GM19395 (cell line): ENCODE measurements around the gene RIPK4.

Experiments used
- ATAC-seq: cut with Tn5 transposase; IDR thresholded peaks from one replicate; pipeline ENCODE4 v1.9.1; 2021; ENCODE audit warnings: mild to moderate bottlenecking, moderate library complexity; ENCODE audit not compliant: unreplicated experiment

Gene RIPK4

DNA sequence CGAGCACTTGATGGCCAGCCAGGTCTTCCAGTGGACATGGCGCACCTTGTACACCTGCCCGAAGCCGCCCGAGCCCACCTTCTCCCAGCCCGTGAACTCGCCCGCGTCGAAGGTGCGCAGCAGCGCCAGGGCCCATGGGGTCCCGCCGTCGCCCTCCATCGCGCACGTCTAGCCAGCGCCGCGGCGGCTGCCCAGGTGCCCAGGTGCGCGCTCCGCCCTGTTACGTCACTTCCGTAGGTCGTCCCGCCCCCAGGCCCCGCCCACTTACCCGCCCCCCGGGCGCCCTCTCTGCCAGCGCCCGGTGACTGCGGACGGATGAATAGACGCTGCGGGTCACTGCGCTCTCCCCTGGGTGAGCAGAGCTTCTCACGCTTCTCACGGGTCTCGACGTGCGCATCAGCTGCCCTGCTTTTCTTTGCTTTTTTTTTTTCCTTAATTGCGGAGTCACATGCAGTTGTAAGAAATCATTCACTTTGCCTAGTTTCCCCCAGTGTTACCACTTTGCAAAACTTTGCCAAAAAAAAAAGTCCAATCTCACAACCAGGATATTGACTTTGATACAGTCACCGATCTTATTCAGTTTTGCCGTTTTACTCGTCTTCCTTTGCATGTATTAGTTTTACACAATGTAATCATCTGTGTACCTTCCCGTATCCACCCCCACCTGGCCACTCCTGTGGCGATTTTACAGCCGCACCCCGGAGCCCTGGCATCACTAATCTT lies at the start of gene RIPK4:
Gene RIPK4, minus strand, starts transcription at position 170 of the 723 bp plus-strand sequence. Its CDS starts 11 bp downstream, at position 159.
- no peak for ATAC-seq

DNA sequence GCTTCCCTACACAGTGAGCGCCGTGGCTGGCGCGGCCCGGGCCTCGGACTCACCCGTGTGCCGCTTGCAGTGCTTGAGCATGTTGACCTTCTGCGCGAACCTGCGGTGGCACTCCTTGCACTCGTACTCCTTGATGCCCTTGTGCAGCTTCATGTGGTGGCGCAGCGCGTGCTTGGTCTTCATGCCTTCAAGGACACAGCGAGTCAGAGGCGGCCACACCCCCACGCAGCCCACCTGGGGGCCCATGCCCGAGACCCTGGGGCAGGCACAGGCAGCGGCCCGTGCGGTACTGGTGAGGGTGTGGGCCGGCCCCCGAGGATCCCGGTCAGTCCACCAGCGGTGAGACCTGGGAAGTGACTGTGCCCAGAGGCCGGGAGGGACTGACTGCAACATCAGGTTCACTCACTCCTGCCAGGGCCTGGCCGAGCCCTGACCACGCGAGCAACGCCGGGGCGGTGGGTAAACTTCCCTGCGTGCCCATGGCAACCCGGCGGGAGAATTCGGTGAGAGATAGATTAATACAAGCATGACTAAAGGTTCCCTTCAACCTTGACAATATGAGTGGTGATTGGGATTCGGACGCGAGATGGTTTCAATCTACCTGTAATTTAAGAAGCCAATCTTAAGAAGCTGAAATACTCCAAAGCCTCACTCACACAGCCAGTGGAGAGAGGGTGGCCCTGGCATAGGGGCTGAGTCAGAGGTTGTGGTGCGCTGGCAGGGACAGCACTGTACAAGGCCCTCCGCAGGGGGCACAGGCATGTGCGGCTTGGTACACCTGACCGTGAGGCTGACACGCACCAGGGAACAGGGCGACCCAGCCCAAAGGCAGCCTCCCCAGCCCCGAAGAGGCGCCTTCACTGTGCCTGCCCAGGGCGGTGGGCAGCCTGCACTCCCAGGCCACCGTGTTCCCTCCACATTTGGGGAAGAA lies 49.1 kb upstream of the RIPK4 start:
- ATAC-seq: no peak

DNA sequence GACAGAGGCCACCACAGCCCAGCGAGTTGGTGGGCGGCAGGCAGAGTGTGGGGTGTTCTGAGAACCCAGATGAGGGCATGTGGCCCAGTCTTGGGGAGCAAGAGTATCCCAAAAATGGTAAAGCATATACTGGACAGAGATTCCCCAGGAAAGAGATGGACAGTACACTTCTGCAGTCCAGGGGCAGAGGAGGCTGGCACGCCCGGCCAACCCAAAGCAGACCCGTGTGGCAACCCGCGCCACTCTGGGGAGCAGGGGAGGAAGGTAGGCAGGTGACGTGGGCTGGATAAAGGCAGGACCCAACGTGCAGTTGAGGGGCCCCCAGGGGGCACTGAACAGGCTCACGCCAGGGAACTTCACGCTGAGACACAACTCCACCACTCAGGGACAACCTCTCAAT lies 46.4 kb upstream of the RIPK4 start:
- ATAC-seq: no peak

DNA sequence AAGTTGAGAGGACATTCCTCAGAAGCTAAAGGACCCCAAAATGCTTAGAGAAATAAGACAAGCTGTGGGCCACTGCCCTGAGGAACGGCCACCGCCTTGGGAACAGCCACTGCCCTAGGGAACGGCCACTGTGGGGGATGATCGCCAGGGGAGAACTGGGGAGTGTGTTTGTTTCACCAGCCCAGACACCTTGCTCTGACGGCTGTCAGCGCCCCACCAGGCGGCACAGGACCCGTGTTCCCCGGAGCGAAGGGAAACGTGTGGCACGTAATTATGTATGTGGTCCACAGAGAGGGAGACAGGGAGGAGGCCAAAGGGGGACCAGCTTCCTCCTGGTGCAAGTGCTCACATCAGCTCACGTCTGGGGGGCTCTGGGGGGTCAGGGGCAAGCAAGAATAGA lies 45.8 kb upstream of the RIPK4 start:
- ATAC-seq: no peak

DNA sequence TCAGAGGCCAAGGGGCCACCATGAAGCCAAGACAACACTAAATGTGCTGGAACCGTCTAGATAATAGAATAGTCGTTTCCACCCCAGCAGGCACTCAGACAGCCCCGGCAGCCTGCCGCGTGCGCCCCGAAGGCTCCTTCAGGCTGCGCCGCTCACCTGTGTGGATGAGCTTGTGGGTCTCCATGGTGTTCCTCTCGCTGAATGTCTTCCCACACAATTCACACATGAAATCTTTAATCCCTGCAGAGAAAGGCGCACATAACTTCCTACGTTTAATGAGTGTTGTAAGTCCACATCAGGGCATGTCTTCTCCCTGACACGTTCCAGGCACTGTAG lies 43.7 kb upstream of the RIPK4 start:
- ATAC-seq: no peak

DNA sequence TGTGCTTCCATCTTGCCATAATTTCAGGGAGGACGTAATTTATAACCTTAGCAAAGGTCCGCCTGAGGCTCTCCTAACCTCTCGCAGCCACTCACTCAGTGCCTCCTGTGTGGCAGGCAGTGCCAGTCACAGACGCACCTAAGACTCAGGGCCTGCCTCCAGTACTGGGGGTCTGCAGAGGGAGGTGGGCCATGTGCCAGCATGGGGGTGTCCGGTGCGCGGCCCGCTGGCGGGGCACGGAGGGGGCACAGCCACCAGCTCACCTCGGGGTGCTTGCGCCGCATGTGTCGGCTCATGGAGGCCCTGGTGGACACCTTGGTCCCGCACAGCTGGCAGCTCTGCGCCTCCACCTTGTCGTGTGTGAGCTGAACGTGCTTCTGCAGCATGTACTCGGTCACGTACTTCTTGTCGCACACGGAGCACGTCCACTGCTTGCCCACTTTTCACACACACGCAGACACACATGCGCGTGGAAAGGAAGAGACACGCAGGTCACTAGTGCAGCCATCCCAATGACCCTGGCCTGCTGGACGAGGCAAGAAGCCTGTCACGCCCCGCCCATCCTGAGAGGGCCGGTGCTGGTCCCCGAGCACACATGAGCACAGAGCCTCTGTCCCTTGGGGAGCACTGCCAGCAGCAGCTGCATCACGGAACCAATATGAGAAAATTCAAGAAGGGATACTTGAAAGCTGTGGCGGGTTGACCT lies 43.2 kb upstream of the RIPK4 start:
- ATAC-seq: no peak

DNA sequence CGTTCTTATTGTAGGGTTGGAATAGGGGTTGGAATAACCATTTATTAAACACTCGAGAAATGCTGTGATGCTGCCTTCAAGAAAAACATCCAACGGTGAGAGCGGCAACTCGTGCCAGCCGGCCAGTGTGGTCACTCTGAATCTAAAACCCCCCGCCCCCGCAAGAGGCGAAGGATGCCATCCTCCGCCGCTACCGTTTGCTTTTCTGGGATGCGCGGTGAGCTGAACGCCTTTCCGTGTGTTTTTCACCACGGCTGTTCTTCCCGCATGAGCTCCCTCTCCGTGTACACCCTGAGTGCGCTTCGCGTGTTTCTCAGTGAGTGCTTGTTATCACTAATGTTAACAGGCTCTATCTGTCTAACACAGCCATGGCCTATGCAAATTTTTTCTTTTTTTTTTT lies 42.0 kb upstream of the RIPK4 start:
- ATAC-seq: no peak

DNA sequence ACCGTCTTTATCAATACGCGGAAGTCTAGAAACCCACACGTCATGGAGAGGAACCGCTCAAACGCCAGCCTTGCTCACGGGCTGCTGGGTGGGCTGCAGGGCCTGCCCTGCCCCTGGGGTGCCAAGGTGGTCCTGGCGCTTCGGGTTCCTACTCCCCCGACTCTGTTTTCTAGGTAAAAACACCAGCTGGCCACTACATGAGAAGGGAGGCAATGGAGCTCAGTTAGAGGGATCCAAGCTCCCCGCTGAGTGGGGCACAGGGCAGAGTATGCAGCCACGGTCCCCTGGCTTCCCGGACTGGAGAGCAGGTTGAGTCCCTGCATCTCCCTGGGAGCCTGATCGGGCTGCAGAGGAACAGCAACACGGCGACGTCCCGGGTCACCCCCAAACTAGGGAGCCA lies 41.2 kb upstream of the RIPK4 start:
- no peak for ATAC-seq

DNA sequence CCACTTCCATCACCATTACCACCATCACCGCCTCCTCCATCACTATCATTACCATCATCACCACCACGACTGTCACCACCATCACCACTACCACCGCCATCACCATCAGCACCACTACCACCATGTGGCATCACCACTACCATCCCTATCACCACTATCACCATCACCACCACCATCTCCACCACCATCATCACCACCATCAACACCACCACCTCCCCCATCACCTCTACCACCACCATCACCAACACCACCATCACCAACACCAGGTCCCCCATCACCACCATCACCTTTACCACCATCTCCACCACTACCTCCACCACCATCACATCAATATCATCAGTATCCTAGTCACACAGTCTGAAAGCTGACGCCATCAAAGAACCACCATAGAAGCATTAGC lies 39.9 kb upstream of the RIPK4 start:
- no peak for ATAC-seq

DNA sequence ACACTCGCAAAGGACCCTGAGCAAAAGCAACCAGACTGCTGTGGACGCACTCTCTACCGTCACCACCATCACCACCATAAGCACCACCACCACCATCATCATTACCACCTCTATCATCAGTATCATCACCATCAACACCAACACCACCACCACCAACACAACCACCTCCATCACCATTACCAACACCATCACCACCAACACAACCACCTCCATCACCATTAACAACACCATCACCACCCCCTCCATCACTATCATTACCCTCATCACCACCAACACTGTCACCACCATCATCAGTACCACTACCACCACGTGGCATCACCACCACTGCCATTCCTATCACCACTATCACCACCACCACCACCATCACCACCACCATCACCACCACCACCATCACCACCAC lies 38.8 kb upstream of the RIPK4 start:
- ATAC-seq: no peak

DNA sequence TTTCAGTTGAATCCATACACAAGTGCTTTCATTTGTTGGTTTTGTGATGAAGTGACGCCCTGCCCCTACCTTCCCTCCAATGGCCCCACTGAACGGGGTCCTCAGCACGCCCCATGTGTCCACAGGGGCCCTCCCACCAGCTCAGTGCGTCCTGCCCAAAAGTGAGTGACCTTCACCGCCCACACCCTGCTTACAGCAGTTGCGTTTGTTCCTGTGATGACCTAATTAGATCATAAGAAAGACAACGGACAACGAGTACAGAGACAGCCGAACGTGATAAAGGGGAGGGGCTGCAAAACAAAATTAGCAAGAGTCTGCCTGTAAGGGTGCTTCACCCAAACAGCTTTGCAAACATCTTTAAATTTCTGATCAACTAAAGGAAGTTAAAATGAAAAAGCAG lies 38.2 kb upstream of the RIPK4 start:
- ATAC-seq: no peak

DNA sequence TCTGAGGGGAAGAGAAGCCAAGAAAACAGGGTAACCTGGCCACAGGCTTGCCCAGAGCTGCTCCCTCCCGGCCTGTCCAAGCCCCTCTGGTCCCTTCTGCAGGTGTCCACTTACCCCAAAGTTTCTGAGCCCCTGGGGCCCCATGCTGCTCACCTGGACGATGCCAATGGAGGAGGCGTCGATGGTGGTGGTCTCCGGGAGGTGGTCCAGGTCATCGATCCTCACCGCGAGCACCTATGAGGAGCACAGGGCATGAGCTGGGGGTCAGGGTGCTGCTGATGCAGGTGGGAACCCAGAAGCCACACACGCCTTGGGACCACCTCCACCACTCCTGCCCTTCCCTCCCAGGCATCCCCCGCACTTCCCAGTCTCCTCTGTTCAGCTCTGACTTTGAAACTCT lies 37.5 kb upstream of the RIPK4 start:
- no peak for ATAC-seq

DNA sequence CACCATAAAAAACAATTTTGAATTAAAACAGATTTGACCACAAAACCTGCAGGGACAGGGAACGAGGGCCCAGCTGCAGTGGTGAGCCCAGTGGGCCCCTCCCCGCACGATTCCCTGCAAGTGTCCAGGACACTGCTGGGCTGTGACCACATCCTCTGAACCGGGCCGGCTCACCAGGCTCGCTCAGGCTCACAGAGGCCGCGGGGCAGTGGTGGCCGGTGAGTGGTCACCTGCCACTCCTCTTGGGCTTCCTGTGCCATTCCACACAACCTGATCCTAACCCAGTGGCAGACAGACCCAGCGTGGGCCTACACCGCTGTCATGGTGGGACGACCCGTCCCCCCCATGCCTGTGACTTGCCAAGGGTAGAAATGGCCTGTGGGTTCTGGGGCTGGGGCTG lies 36.5 kb upstream of the RIPK4 start:
- ATAC-seq: no peak

DNA sequence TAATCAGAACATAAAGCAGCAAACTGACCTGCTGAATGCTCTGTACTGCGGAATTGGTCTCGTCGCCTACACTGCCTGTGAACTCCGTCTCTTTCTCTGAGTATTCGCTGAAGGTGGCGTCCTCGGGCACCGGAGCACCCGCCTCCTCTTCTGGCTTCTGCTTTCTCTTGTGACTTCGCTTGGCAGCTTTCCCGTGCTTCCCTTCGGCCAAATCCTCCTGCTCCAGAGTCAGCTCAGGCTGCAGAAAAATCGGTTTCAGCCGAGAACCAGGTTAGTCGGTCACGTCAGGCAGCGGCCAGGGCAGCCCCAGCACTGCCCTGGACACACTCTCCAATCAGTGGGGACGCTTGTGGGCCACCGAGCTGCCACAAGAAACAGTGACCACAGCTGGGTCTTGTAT lies 35.8 kb upstream of the RIPK4 start:
- no peak for ATAC-seq

DNA sequence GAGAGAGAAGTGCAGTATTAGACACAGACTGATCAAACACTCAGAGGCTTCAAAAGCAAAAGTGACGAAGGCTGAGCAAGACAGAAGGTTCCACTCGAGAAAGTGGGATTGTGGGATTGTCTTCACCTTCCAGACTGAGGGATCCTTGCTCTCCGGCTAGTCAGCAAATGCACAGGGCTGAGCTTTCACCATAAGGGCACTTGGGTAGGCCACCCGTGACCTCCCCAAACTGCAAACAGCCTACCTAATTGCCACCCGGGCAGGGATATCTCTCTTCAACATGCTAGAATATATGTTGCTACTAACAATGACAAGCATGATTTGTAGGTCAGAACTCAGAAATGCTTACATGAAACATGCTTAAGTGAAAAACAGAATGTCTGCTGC lies 35.3 kb upstream of the RIPK4 start:
- ATAC-seq: no peak

DNA sequence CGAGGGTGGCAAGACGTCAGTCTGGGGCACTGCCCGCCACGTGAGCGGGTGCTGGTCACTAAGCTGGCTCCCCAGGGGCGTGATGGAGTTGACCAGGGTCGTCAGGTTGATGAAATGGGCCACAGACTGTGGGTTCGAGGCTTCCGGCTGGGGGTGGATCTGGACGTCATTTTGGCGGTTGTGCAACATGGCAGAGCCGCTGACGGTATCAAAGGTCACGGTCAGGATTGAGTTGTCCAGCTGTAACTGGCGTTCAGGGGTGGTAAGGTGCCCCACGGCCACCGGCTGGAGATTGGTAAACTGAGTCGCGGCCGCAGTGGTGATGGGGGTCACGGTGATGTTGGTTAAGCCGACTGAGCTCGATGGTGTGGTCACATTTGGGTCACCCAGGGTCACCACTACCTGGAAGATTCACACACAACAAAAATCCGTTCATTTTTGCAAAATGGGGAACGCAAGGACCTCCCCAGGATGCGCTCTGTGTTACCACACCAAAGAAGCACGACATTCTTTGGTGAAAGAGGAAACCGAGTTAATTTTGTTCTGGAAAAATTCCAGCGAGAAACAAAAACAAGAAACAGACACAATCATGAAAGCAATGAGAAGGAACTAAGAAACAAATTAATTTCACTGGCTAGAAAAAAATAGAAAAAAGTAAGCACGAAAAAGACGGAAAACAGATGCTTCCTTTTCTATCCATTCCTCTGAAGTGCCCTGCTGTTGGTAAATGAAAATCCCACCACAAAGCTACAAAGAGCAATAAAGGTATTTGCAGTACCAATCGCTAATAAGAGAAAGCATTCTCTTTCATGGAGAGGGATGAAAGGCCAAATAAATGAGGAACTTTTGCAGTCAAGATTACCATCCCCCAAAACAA lies 34.7 kb upstream of the RIPK4 start:
- no peak for ATAC-seq

DNA sequence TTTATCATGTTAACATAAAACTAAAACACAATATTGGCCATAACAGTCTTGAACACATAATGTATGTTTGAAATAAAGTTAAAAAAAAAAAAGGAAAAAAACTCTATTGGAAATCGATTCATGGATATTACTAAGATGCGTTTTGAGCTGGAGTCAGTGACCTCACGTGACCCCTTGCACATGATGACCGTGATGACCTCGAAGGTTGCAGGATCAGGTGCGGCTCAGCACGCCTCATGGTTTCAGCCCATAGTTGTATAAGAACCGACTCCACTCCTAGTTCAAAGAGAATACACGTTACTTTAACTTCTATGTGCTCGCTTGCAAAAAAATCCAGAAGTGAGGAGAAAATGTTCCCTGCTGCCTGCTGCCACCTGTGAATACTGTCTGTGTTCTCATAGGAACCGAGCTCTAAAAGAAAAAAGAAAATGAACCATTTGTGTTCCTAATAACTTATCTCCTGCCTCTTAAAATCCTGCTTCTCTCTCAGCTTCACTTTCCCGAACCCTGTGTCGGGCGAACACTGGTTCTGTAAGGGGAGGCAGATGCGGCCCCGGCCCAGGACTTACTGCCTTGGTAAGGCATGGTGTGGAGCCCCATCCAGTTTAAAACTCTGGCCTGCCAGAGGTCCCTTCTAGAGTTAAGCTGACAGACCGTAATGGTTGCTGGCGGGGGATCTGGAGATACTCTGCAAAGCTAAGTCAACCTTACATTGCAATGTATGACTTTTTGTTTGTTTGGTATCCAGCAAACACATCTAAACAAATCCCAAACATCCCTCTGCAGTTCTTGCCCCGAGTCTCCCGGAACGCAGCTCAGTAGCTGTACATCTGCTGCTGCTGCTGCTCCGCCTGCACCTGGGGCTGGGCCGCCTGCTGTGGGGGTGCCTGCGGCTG lies 33.8 kb upstream of the RIPK4 start:
- no peak for ATAC-seq

DNA sequence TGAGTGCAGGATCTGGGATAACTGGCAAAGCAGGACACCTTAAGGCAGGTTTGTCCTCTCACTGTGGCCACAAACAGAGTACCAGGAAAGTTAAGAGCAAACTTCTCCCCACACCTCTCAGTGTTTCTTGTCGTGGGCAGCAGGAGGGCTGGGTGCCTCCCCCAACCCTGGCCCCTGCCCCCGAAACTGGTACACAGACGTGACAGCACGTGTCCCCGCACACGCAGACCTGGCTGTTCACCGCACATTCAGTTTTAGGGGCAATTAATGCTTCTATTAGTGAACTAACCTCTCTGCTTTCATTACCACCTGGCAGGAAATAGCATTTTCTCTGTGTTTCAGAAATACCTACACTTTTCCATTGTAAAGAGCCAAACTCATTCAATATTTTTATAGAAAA lies 32.9 kb upstream of the RIPK4 start:
- no peak for ATAC-seq

DNA sequence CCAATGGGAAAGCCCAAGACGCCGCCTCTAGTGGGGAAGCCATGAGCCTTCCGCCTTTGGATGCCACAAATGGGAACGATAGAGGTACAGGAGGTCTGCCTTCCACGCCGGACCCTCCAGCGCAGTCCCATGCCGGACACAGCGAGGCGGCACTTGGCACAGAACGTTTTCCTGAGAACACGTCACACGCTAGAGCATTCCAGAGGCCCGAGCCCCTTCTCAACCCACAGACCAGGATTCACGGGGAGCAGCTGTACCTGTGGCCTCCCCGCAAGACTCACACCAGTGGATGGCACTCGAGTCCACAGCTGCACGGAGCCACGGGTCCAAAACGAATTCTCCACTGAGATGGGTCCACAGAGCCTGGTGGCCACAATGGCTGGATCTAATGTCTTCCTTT lies 31.5 kb upstream of the RIPK4 start:
- ATAC-seq: no peak
